Measurements from ENCODE around the gene ASCC1.

ASCC1 gene

DNA sequence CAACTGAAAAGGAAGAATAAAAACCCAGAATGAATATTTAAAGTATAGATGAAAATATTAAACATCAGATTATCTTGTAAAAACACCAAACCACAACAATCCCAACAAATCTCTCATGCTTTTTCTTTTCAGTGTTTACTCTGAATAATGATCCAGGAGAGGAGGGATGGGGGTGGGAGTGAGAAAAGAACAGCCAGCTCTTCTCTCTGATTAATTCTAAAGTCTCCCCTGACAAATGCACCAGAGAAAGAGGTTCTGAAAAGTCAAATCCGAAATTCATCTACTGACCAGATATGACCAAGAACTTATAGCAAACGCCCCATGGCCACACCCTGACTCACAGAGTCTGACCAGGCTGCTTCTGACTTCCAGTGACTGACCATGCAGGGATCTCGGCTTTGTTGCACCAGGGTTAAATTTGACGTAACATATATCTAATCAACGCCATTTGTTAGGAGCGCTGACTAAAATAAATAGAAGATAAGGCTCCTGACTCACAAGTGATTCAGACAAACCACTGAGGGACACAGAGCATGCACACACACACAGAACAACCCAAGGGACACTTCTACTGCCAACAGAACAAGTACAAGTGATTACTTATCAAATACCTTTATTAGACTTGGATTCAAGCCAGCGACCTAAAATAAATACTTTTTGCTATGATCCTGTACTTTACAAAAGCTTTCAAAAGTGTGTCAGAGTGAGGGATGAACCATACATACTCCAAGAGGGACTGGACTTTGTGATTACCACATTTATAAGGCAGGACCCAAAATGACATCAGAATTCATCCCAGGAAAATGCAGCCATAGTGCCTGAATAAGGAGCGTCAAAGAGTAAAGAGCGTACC is 118.4 kb downstream of the ASCC1 start:
- no peak for DNase-seq (ENCODE audit: low spot score)

DNA sequence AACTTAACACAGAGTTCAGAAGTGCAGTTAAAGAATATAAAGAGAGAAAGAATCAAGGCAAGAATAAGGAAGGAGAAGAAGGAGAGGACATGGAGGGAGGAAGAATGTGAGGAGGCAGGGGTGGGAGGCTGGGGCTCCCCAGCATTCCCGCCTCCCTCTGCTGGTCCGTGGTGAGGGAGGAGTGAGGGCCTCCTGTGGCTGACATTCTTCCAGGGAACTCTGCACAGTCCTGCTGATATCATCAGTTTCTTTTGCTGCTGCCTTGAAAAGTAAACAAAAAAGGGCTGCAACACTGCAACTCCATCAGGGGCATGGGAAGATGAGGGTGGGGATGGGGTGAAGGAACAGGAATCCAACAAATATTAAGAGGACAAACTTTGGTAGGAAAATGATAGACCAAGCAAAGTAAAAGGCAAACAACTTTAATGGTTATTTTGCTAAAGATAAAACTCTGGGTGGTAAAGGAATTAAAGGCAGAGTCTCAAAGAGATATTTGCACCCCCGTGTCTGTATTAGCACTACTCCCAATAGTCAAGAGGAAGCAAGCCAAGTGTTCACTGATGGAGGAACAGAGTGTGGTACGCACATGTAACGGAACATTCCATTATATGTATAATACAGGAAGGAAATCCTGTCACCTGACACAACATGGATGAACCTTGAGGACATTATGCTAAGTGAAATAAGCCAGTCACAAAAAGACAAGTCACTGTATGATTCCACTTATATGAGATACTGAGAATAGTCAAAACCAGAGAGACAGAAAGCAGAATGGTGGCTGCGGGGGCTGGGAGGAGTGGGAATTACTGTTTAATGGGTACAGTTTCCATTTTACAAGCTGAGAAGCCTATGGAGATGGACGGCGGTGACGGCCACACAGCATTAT is 119.7 kb downstream of the ASCC1 start:
- no peak for DNase-seq (ENCODE audit: low spot score)

DNA sequence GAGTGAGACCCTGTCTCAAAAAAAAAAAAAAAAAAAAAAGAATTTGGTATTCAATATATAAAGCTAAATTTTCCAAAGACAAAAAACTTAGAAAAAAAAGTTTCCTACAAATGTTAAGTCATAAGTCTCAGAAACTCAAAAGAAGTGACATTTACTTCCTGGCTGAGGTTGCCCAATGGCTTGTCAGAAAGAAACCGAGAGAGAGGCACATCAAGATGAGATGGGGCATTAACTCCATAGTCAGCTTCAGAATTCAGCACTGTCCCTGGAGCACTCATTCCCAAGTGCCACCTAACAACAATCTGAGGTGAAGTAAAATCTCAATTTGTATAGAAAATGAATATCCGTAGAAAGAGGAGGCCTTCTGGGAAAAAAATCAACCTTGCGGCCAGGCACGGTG is 120.9 kb downstream of the ASCC1 start:
- no peak for DNase-seq (ENCODE audit: low spot score)

- DNase-seq (ENCODE audit: low spot score) = no peak
Observed at GRCh38 chr10:72094574-72094973, 121.5 kb downstream of the ASCC1 start.

DNA sequence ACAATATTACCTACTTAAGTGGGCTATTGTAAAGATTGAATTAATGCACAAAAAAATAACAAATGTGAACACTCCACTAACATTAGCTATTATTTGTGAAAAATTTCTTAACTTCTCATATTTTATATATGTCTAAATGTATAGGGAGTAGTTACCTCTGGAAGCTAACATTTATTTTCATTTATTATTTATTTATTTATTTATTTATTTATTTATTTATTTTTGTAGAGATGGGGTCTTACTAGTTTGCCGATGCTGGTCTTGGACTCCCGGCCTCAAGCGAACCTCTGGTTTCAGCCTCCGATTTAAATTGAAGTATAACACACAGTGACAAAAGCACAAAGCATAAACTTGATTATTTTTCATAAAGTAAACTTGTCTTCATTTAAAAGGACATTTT is 122.6 kb downstream of the ASCC1 start:
- no peak for DNase-seq (ENCODE audit: low spot score)

- no peak for DNase-seq (ENCODE audit: low spot score)
Observed at GRCh38 chr10:72092987-72093386, 123.1 kb downstream of the ASCC1 start.

GRCh38 chr10:72092171-72092924 is 123.7 kb downstream of the ASCC1 start:
- no peak for DNase-seq (ENCODE audit: low spot score)

DNA sequence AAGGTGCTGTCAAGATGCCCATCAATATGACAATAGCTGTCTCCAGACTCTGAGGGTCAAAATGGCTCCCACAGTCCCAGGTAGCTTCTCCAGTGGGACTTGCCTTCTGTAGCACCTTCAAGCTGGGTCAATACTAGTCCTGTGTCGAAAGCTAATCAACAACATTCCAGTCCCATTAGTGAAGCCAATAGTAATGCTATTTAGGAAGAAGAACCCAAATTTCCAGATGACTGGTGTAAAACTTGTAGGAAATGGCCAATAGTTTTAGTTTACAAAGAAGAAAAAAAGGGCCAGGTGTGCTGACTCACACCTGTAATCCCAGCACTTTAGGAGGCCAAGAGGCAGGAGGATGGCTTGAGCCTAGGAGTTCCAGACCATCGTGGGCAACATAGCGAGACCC is 125.8 kb downstream of the ASCC1 start:
- no peak for DNase-seq (ENCODE audit: low spot score)

- DNase-seq (ENCODE audit: low spot score) = peak; percentile 37
Observed at GRCh38 chr10:72089618-72090017, 126.5 kb downstream of the ASCC1 start.

- peak; percentile 48 for DNase-seq (ENCODE audit: low spot score)
Observed at GRCh38 chr10:72088889-72089575, 127.0 kb downstream of the ASCC1 start.

- peak; percentile 81 for DNase-seq (ENCODE audit: low spot score)
Observed at GRCh38 chr10:72087969-72088888, 127.8 kb downstream of the ASCC1 start, which contains the start of gene SPOCK2. SPOCK2 (minus strand) TSS chr10:72088551; CDS start chr10:72088328, 223 bp downstream.

GRCh38 chr10:72087392-72087968 is 128.6 kb downstream of the ASCC1 start:
- DNase-seq (ENCODE audit: low spot score) = peak; percentile 52

DNA sequence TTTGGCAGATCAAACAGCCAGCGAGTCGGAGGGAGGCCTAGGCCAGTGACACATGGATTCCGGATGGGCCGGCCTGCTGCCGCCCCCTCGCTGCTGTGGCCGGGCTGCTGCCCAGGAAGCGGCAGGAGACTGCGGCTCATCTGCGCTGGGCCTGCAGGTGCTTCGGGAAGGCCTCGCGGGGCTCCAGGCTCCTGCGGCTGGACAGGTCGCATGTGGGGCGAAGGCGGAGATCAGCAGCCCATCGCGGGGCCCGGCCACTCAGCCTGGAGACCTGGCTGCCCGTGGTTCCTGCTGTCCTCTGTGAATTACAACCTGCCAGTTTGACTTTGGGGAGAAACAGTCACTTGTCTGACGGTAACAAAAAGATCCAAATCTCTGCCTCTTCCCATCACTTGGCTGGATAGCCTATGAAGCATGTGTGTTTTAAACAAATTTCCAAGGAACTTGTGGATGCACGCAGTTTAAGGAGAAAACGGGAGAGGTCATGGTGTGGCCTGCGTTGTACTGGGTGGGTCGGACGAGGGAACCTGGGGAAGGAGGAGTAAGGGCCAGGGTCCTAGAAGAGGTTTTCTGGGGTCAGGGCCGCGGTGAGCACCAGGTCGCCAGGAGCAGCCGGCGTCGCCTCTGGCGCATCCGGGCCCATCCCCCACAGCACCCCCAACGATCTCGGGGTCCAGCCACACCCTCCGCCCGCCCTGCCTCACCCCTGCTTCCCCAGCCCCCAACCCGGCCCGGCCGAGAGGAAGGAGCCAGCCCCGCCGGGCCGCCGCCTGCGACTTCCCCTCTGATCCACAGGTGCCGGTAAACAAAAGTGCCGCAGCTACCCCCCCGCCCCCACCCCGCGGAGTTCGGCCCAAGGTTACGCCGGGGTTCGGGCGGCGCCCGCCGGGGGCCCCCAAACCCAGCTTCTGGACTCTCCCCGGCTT is 129.3 kb downstream of the ASCC1 start:
- DNase-seq (ENCODE audit: low spot score) = peak; percentile 80

DNA sequence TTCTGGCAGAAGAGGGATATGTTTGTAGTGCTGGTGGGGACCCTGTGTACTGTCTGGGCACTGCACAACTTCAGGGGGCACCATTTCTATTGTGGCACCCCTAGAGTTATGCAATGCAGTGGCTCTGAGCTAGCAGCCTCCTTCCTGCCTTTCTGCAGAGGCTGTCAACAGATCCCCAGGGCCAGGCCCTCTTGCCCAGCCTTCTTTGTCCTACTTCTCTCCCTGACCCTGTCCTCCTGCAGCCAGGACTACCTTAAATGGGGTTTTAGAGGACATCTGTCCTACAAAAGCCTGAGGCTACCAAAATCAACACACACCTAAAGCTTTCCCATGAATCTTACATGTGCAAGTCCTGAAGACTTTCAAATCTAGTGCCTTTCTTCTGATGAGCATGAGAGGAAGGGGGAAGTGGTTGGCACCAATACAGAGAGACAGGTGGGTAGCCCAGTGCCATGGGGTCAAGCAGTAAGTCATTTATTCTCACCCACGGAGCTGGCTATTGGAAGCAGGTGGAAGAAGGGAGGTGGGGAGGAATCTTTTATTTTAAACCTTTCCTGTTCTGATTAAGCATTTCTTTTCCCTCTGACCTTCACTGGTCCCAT is 130.1 kb downstream of the ASCC1 start:
- peak; percentile 21 for DNase-seq (ENCODE audit: low spot score)

DNA sequence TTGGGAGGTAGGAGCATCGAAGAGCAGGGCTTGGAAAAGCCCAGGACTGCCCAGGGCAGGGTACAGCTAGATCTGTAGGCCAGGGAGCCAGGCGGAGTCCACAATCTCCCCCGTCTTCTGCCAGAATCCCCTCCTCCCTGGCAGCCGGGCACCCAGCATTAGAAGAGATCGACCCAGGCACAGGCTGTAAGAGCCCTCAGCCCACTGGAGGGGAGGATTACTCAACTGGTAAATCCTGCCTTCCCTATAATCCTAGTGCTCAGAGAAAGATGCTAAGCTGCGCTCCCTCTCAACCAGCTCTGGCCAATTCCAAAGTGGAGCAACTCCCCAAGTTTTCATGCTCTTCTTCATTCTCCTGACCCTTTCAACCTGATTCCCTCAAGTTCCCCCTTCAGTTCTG is 130.9 kb downstream of the ASCC1 start:
- no peak for DNase-seq (ENCODE audit: low spot score)

GRCh38 chr10:72083790-72084459 is 132.2 kb downstream of the ASCC1 start:
- DNase-seq (ENCODE audit: low spot score) = peak; percentile 58

GRCh38 chr10:72082856-72083789 is 133.0 kb downstream of the ASCC1 start:
- no peak for DNase-seq (ENCODE audit: low spot score)
